ENCODE results near the gene RPS28.
"Not testable (repeated sequence)": the region's sequence is repeated elsewhere in the genome, so short reads cannot be mapped to it uniquely, and the experiment has no call there.

The RPS28 gene

DNA sequence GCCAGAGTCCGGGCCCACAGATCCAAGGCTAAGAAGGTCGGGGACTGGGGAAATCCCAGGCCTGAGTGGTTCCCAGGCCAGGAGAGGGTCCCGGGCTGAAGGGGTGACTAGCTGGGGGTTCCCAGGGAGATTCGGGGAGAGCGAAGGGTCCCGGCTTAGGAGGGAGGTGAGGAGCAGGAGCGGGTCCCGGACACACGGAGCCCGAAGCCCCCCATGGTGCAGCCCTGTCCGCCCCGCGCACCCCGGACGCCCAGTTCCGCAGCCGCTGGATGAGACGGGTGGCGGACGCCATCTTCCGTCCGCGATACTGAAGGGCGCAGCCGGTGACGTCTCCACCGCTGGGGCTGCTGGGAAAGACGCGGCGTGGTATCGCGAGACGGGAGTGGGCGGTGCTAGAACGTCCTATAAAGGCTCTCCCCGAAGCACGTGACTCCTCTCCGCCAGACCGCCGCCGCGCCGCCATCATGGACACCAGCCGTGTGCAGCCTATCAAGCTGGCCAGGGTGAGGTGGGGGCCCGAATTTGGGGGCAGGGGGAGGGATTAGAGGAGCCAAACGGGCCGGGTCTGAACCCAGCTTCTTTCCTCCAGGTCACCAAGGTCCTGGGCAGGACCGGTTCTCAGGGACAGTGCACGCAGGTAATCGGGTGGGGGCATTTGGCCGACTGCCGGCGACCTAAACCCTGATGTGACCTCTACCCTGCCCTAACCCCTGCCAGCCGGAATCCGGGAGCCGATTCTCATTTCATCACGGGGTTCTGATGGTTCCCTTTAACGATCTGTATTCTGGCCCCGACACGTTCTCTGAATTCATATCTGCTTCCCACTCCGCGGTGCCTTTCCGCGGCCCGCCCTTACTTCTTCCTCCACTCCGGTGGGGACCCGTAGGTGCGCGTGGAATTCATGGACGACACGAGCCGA is at the start of gene RPS28, which contains the start of gene NDUFA7:
Gene RPS28, plus strand, starts transcription at position 430 of the 919 bp plus-strand sequence. Its CDS starts 35 bp downstream, at position 465.
Gene NDUFA7, minus strand, starts transcription at position 309 of the 919 bp plus-strand sequence. Its CDS starts 17 bp downstream, at position 292.
- TF ChIP-seq, protein P1, sequence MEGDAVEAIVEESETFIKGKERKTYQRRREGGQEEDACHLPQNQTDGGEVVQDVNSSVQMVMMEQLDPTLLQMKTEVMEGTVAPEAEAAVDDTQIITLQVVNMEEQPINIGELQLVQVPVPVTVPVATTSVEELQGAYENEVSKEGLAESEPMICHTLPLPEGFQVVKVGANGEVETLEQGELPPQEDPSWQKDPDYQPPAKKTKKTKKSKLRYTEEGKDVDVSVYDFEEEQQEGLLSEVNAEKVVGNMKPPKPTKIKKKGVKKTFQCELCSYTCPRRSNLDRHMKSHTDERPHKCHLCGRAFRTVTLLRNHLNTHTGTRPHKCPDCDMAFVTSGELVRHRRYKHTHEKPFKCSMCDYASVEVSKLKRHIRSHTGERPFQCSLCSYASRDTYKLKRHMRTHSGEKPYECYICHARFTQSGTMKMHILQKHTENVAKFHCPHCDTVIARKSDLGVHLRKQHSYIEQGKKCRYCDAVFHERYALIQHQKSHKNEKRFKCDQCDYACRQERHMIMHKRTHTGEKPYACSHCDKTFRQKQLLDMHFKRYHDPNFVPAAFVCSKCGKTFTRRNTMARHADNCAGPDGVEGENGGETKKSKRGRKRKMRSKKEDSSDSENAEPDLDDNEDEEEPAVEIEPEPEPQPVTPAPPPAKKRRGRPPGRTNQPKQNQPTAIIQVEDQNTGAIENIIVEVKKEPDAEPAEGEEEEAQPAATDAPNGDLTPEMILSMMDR (IDR thresholded peaks at IDR 0.05; ENCODE audit: low read depth, low read length, missing control alignments) = peak; percentile 15
- in situ Hi-C loops (cut with HindIII; ENCODE audit: low sequenced_read_pairs) = no loop called here
- DNase-seq (ENCODE audit: low read depth) = peak; percentile 90
- peak within 1 kb of the TSS; percentile 100 for H3K4me3 ChIP-seq (ENCODE audit: low read depth, low read length)

DNA sequence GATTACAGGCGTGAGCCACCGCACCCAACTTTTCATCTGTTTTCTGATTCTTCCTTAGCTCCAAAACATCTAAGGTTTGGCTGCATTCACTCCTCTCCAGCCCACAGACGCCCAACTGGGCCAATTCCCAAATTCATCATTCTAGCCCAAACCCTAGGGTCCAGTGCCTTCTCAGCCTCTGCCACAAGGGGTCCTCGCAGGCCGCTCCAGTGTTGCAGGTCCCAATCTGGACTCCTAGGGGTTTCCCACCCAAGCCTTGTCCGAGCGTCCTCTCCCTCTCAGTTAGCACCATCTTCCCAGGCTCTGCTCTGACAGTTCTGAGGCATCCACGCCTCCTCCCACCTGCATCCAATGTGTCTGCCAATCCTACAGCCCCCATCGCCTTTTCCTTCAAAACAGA is 44.8 kb upstream of the RPS28 start:
- H3K4me3 ChIP-seq (ENCODE audit: low read depth, low read length); in situ Hi-C loops (cut with HindIII; ENCODE audit: low sequenced_read_pairs); DNase-seq (ENCODE audit: low read depth): not testable (repeated sequence)

DNA sequence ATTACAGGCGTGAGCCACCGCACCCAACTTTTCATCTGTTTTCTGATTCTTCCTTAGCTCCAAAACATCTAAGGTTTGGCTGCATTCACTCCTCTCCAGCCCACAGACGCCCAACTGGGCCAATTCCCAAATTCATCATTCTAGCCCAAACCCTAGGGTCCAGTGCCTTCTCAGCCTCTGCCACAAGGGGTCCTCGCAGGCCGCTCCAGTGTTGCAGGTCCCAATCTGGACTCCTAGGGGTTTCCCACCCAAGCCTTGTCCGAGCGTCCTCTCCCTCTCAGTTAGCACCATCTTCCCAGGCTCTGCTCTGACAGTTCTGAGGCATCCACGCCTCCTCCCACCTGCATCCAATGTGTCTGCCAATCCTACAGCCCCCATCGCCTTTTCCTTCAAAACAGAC is 30.0 kb upstream of the RPS28 start:
- H3K4me3 ChIP-seq (ENCODE audit: low read depth, low read length); DNase-seq (ENCODE audit: low read depth); in situ Hi-C loops (cut with HindIII; ENCODE audit: low sequenced_read_pairs): not testable (repeated sequence)

DNA sequence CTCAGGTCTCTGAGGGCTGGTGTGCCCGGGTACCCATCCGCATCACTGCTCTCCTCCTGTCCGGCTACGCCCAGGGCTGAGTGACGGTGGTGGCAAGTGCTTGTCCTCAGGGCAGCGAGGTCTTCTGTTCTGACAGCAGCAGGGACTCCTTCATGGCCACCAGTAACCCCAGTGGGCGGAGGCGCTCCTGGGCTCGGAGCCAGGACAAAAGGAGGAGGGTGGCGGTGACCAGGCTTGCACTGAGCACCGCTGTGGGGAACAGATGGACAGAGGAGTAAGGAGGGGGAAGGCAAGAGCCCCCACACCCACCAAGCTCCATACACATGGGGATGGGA is 19.0 kb upstream of the RPS28 start:
- no peak overlapping the region for H3K4me3 ChIP-seq (ENCODE audit: low read depth, low read length)
- TF ChIP-seq, protein P1 (IDR thresholded peaks at IDR 0.05; ENCODE audit: low read depth, low read length, missing control alignments) = no peak
- in situ Hi-C loops (cut with HindIII; ENCODE audit: low sequenced_read_pairs) = no loop called here
- no peak for DNase-seq (ENCODE audit: low read depth)

DNA sequence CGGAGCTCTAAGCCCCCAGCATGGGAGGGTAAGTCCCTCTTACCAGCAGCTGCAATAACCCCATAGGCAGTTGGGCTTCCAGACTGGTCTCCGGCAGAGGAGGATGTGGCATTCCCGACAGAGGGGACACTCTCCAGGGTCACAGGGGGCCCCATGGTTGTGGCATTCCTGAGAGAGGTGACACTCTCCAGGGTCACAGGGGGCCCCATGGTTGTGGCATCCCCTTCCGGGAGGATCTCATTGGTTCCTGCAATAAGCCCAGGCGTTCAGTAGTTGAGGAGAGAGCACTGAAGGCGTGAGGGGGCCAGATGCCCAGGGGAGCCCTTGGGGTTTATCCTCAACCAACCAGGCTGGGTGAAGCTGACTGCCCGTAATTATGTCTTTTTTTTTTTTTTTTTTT is 18.6 kb upstream of the RPS28 start:
- TF ChIP-seq, protein P1 (IDR thresholded peaks at IDR 0.05; ENCODE audit: low read depth, low read length, missing control alignments) = no peak
- in situ Hi-C loops (cut with HindIII; ENCODE audit: low sequenced_read_pairs) = no loop called here
- no peak overlapping the region for H3K4me3 ChIP-seq (ENCODE audit: low read depth, low read length)
- DNase-seq (ENCODE audit: low read depth) = no peak

DNA sequence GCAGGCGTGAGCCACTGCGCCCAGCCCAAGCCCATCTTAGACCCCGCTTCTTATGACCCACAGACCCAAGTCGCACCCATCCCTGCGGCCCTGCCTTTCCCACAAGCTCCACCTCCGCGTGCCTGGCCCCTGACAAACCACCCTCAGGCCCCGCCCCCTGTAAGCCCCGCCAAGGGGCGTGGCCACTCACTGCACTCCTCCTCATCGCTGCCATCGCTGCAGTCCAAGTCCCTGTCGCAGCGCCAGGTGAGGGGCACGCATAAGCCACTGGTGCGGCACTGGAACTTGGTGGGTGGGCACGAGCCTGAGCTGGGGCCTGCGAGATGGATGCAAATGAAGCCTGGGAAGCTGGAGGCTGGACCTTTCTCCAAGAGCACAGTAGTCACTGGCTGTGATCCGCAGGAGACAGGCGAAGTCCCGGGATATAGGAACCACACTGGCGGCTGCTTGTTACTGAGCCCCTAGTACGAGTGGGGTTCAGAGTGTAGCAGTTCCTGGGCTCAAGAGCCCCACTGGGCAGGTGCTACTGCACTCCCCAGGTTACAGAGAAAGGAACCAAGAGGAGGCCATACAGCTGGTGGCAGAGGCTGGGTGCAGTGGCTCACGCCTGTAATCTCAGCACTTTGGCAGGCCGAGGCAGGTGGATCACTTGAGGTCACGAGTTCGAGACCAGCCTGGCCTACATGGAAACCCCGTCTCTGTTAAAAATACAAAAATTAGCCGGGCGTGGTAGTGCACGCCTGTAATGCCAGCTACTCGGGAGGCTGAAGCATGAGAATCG is 16.3 kb upstream of the RPS28 start:
- TF ChIP-seq, protein P1 (IDR thresholded peaks at IDR 0.05; ENCODE audit: low read depth, low read length, missing control alignments) = no peak
- in situ Hi-C loops (cut with HindIII; ENCODE audit: low sequenced_read_pairs) = no loop called here
- DNase-seq (ENCODE audit: low read depth) = no peak
- H3K4me3 ChIP-seq (ENCODE audit: low read depth, low read length) = no peak overlapping the region

DNA sequence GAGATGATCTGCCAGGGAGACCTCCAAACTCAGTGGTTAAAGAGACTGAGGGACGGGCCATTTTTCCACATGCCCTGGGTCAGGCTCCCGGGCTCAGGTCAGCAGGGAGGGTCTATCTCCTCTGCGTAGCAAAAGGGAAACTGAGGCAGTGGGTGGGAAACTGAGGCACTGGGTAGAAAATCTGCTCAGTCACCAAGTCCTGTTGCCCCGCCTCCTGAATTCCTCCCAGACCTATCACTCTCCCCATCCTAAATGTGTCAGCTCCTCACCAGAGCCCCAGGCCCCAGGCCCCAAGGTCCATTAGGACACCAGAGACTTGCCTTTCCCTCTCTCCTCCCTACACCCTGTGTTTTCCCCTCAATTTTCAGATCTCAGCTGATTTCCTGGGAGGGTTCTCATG is 15.5 kb upstream of the RPS28 start:
- DNase-seq (ENCODE audit: low read depth) = no peak
- H3K4me3 ChIP-seq (ENCODE audit: low read depth, low read length) = no peak overlapping the region

More for the DNA sequence above, 15.5 kb upstream of the RPS28 start:
- in situ Hi-C loops (cut with HindIII; ENCODE audit: low sequenced_read_pairs) = no loop called here
- TF ChIP-seq, protein P1 (IDR thresholded peaks at IDR 0.05; ENCODE audit: low read depth, low read length, missing control alignments) = no peak
